GM12892 (cell line): ENCODE measurements around the gene IFT172.

Experiments
- POLR2A ChIP-seq: IDR thresholded peaks from 2 replicates; pipeline ENCODE4 v1.6.1; 2011; ENCODE audit warnings: low read depth, low read length, control low read depth
- POLR2AphosphoS5 ChIP-seq: IDR thresholded peaks from 2 replicates; pipeline ENCODE4 v1.6.1; 2011; ENCODE audit warnings: low read depth, low read length, control low read depth
- TAF1 ChIP-seq: IDR thresholded peaks from 2 replicates; pipeline ENCODE4 v1.6.1; 2011; ENCODE audit warnings: low read depth, mild to moderate bottlenecking, control low read depth, low read length, borderline replicate concordance

DNA sequence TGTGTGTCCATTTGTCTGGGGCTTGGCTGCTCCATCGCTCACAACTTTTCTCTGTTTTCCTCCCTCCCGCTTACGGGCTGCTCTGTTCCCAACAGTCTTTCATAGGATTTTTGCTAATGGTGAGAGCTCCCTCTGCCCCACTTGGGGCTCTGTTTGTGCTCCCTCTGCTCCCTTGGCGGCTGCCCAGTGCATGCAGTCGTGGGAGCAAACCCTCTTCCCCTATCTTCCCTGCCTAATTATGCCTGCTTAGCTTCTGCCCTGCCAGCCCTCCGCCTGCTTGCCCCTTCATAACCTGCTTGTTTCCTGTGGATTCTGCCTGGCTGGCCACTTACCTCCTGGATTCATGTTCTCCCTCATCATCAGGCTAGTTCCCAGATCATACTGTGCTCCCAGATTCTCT lies 53.9 kb downstream of the IFT172 start:
- TF ChIP-seq POLR2AphosphoS5 = no peak
- no peak for TF ChIP-seq POLR2A
- TF ChIP-seq TAF1 = no peak
